ENCODE results near the gene NEO1.

- TF ChIP-seq POLR2AphosphoS5 (IDR thresholded peaks at IDR 0.05; ENCODE audit: low read depth, low read length) (no peak), SIN3A (IDR thresholded peaks at IDR 0.05; ENCODE audit: borderline replicate concordance, insufficient read depth, low read length) (no peak)
Measured at GRCh38 chr15:73175382-73175781, 123.1 kb downstream of the NEO1 start.

All from PFSK-1 (cell line).